Subcutaneous adipose tissue (tissue), 4 donors: ENCODE measurements around the gene AK8. TPM values are rescaled to one million over a fixed set of nuclear protein-coding genes. Genes with fewer than 3 reads are reported as not detected.

ENCODE experiments used
- total RNA-seq, 4 donors: library from RNA; depleted of rRNA; stranded (reverse); fragments of >200 nt; gene quantifications; one replicate each; pipeline ENCODE4 v1.1.0, GENCODE V29; 2016
- TF ChIP-seq, protein P1 (sequence below): fragments of 450-650 bp; IDR thresholded peaks from one replicate; pipeline ENCODE4 v1.5.1; 2016; ENCODE audit warnings: low read depth, mild to moderate bottlenecking, control low read depth, antibody characterized with exemption, moderate library complexity

Gene AK8
- total RNA-seq, 4 donors from 2014 or later = 0.68 to 1.3 (median 1.1) TPM

DNA sequence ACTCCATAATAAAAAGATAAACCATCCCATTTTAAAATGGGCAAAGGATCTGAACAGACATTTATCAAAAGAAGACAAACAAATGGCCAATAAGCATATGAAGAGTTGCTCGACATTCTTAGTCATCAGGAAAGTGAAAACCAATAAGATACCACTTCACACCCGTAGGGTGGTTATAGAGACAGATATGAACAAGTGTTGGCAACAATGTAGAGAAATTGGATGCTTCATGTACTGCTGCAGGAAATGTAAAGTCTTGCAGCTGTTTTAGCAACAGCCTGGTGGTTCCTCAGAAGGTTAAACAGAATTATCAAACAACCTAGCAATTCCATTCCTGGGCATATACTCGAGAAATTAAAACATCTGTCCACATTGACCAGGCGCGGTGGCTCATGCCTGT lies 165.3 kb downstream of the AK8 start:
- TF ChIP-seq, protein P1, sequence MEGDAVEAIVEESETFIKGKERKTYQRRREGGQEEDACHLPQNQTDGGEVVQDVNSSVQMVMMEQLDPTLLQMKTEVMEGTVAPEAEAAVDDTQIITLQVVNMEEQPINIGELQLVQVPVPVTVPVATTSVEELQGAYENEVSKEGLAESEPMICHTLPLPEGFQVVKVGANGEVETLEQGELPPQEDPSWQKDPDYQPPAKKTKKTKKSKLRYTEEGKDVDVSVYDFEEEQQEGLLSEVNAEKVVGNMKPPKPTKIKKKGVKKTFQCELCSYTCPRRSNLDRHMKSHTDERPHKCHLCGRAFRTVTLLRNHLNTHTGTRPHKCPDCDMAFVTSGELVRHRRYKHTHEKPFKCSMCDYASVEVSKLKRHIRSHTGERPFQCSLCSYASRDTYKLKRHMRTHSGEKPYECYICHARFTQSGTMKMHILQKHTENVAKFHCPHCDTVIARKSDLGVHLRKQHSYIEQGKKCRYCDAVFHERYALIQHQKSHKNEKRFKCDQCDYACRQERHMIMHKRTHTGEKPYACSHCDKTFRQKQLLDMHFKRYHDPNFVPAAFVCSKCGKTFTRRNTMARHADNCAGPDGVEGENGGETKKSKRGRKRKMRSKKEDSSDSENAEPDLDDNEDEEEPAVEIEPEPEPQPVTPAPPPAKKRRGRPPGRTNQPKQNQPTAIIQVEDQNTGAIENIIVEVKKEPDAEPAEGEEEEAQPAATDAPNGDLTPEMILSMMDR = no peak

DNA sequence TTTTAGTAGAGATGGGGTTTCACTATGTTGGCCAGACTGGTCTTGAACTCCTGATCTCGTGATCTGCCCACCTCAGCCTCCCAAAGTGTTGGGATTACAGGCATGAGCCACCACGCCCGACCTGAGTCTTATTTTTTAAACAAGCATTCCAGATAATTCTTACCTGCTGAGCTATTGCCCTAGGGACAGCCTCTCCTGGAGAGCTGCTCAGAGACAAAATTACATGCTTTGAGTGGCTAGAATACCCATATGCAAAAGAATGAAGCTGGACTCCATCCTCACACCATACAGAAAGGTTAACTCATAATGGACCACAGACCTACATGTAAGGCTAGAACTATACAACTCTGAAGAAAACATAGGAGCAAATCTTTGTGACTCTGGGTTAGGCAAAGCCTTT lies 166.2 kb downstream of the AK8 start:
- TF ChIP-seq, protein P1 = no peak

DNA sequence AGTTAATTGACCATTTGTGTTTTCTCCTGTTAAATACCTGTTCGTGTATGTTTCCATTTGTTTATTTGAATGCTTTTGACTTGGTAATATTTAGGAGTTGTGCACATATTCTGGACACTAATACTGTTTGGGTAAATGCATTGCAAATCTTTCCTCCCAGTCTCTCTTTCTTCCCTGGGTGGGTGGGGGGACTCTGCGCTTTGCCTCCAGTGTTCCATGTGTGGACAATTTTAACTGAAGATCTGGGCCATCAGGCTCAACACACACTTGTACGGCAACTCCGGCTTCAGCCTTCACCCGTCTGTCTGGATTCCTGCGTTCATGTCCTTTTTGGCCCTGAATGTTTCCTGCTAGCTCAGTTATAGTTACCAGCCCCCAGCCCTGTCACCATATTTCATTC lies 167.8 kb downstream of the AK8 start:
- TF ChIP-seq, protein P1 = no peak

DNA sequence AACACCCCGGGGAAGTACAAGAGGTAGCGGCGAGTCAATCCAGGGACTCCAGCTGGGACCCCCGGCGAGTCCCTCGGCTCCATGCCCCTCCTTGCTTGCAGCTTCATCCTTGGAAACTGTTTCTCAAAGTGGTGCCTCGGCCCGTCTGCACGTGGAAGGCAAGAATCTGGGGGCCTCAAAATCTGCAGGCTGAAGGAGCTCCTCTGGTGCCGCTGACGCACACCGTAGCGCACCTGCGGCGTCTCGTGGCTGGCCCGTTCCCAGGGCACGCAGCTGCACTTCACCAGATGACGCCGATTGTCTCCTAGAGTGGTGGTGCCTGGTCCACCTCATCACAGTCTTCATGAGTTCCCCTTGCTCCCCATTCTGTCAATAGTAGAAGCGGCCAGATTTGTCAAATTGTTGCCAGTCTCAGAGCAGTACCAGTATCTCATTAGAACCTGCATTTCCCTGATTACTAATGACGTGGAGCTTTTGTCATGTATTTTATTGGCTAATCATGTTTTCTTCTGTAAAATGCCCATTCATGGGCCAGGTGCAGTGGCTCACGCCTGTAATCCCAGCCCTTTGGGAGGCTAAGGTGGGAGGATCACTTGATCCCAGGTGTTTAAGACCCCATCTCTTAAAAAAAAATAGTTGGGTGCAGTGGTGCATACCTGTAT lies 169.2 kb downstream of the AK8 start:
- TF ChIP-seq, protein P1 = no peak

DNA sequence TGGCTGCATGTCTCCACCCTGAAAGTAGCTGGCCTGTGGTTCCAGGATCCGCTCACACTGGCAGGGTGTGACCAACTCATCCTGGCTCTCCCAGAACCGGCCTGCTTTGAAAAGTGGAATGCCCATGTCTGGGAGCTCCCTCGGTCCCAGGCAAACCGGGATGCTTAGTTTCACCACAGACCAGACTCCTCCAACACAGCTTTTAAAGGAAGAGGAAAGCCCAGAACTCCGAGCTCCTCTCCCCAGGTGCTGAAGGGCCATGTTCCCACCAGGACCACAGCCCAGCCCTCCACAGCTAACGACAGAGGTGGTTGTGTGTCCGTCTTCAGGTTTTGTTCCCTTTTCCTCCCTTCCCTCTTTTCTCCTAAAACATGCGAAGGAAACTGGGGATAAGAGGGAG lies 169.8 kb downstream of the AK8 start:
- TF ChIP-seq, protein P1 = no peak

DNA sequence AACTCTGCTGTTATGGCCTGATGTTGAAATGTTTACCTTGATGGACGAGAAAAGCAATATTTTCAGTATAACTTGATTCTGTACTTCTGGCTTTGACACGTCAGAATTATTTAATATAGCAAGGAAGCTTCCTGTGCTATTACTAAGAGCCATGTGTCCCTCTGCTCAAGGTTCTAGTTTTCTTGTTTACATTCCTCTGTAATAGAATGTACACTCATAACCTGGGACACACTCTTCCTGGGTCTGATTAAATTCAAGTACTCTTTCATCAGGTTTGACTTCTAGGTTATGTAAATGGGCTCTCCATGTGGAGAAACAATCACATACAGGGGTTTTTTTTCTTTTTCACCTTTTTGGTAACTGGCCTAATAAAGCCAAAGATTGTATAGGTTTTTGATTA lies 174.7 kb downstream of the AK8 start:
- TF ChIP-seq, protein P1 = no peak

DNA sequence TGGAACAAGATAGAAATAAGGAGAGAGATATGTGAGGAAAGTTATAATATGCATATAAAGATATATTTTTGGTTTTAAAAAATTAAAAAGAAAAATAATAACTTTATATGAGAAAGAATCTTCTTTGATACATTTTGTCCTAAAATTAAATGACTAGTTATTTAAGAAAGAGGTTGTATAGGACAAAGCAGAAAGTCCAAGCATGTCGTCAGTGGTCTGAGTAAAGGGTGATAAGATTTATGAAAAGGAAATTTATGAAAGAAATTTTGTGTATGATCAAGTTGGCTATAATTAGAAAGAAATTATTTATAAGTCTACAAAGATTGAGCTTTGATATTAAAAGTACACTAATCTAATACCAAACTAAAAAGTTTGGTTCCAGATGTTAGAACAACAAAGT lies 175.8 kb downstream of the AK8 start:
- TF ChIP-seq, protein P1 = no peak
